HEK293 (cell line): Measurements from ENCODE around the gene CD300E.

Experiments
- CTCF ChIA-PET: fragments of 350-600 bp; formaldehyde crosslinking; extraction: SDS; loops from one replicate; lab custom pipeline; 2021; ENCODE audit warnings: antibody characterized with exemption; lab: Yijun Ruan, JAX
- POLR2A ChIA-PET: fragments of 300-600 bp; formaldehyde crosslinking; extraction: SDS; loops from one replicate; lab custom pipeline; 2020; ENCODE audit warnings: antibody characterized with exemption, inconsistent platforms; lab: Yijun Ruan, JAX
- H3K27ac ChIP-seq: fragments of 200-500 bp; sonication (Bioruptor generic); 2 replicates; pipeline ENCODE4 v1.5.1; 2014; ENCODE audit warnings: low read depth, low read length, control low read depth, inconsistent platforms; ENCODE audit errors: extremely low read depth
- H3K36me3 ChIP-seq, 2 experiments: fragments of 200-500 bp in 1 of 2; sonication (Bioruptor generic) in 1 of 2; 1 replicate in 1 of 2; 2 replicates in 1 of 2; pipeline ENCODE4 v1.5.1; 2014 to 2017; ENCODE audit warnings: inconsistent platforms in 2 of 2, low read length in 2 of 2; ENCODE audit not compliant: control insufficient read depth in 2 of 2, insufficient read depth in 1 of 2
- H3K4me1 ChIP-seq: fragments of 200-500 bp; sonication (Bioruptor generic); 2 replicates; pipeline ENCODE4 v1.5.1; 2014; ENCODE audit warnings: mild to moderate bottlenecking, low read length, inconsistent platforms; ENCODE audit not compliant: control insufficient read depth, insufficient read depth
- H3K4me3 ChIP-seq: 2 replicates; pipeline ENCODE4 v1.5.1; 2011; ENCODE audit warnings: low read depth, mild to moderate bottlenecking, control low read depth, low read length, moderate library complexity
- H3K9me3 ChIP-seq: fragments of 200-500 bp; sonication (Bioruptor generic); 2 replicates; pipeline ENCODE4 v1.5.1; 2014; ENCODE audit warnings: low read depth, low read length, inconsistent platforms; ENCODE audit not compliant: control insufficient read depth, insufficient read depth
- ATF2 ChIP-seq: fragments of 450-650 bp; formaldehyde crosslinking; IDR thresholded peaks from 2 replicates; pipeline ENCODE4 v1.5.1; 2016; ENCODE audit warnings: missing biosample characterization, missing genetic modification characterization, low read depth
- HOXA7 ChIP-seq: sonication (generic); formaldehyde crosslinking; IDR thresholded peaks from 2 replicates; pipeline ENCODE4 v1.8.1; 2022; ENCODE audit warnings: missing genetic modification reagents, borderline replicate concordance
- KLF9 ChIP-seq: fragments of 450-650 bp; formaldehyde crosslinking; IDR thresholded peaks from 2 replicates; pipeline ENCODE4 v1.5.1; 2016; ENCODE audit warnings: missing biosample characterization, missing genetic modification characterization, low read depth
- OSR2 ChIP-seq: fragments of 450-650 bp; formaldehyde crosslinking; IDR thresholded peaks from 2 replicates; pipeline ENCODE4 v1.5.1; 2016; ENCODE audit warnings: missing biosample characterization, missing genetic modification characterization
- PATZ1 ChIP-seq: fragments of 450-650 bp; formaldehyde crosslinking; IDR thresholded peaks from 2 replicates; pipeline ENCODE4 v1.5.1; 2016; ENCODE audit warnings: missing biosample characterization, missing genetic modification characterization
- SCRT2 ChIP-seq: fragments of 450-650 bp; formaldehyde crosslinking; IDR thresholded peaks from 2 replicates; pipeline ENCODE4 v1.5.1; 2016; ENCODE audit warnings: missing biosample characterization, missing genetic modification characterization
- SETDB1 ChIP-seq: IDR thresholded peaks from one replicate; pipeline ENCODE4 v1.6.1; 2017; ENCODE audit warnings: mild to moderate bottlenecking, low read length, moderate library complexity, mixed read lengths; ENCODE audit not compliant: insufficient read length
- SP2 ChIP-seq: fragments of 450-650 bp; formaldehyde crosslinking; IDR thresholded peaks from 2 replicates; pipeline ENCODE4 v1.5.1; 2016; ENCODE audit warnings: missing biosample characterization, missing genetic modification characterization
- ZEB2 ChIP-seq: fragments of 450-650 bp; formaldehyde crosslinking; IDR thresholded peaks from 2 replicates; pipeline ENCODE4 v1.5.1; 2016; ENCODE audit warnings: missing biosample characterization, missing genetic modification characterization
- ZNF114 ChIP-seq: fragments of 450-650 bp; formaldehyde crosslinking; IDR thresholded peaks from 2 replicates; pipeline ENCODE4 v1.5.0; 2017; ENCODE audit warnings: missing biosample characterization, missing genetic modification characterization
- ZNF175 ChIP-seq: fragments of 450-650 bp; formaldehyde crosslinking; IDR thresholded peaks from 2 replicates; pipeline ENCODE4 v1.5.1; 2016; ENCODE audit warnings: missing biosample characterization, missing genetic modification characterization
- ZNF184 ChIP-seq: fragments of 450-650 bp; IDR thresholded peaks from 2 replicates; pipeline ENCODE4 v1.5.1; 2018; ENCODE audit warnings: missing biosample characterization, mild to moderate bottlenecking, missing genetic modification characterization
- ZNF239 ChIP-seq: fragments of 450-650 bp; formaldehyde crosslinking; IDR thresholded peaks from 2 replicates; pipeline ENCODE4 v1.5.1; 2016; ENCODE audit warnings: missing biosample characterization, missing genetic modification characterization
- ZNF311 ChIP-seq: fragments of 450-650 bp; formaldehyde crosslinking; IDR thresholded peaks from 2 replicates; pipeline ENCODE4 v1.5.1; 2017; ENCODE audit warnings: missing biosample characterization, missing genetic modification characterization, borderline replicate concordance
- ZNF37A ChIP-seq: fragments of 450-650 bp; IDR thresholded peaks from 2 replicates; pipeline ENCODE4 v1.5.1; 2018; ENCODE audit warnings: missing biosample characterization, missing genetic modification characterization
- ZNF596 ChIP-seq: fragments of 450-650 bp; IDR thresholded peaks from 2 replicates; pipeline ENCODE4 v1.5.0; 2018; ENCODE audit warnings: missing biosample characterization, mild to moderate bottlenecking, missing genetic modification characterization, moderate library complexity
- ZNF624 ChIP-seq: fragments of 450-650 bp; formaldehyde crosslinking; IDR thresholded peaks from 2 replicates; pipeline ENCODE4 v1.5.1; 2017; ENCODE audit warnings: missing biosample characterization, missing genetic modification characterization
- ZNF660 ChIP-seq: fragments of 450-650 bp; IDR thresholded peaks from 2 replicates; pipeline ENCODE4 v1.5.1; 2018; ENCODE audit warnings: missing biosample characterization, mild to moderate bottlenecking, missing genetic modification characterization
- ZNF830 ChIP-seq: fragments of 450-650 bp; IDR thresholded peaks from 2 replicates; pipeline ENCODE4 v1.5.0; 2018; ENCODE audit warnings: missing biosample characterization, missing genetic modification characterization, low read depth, mild to moderate bottlenecking, moderate library complexity
- TF ChIP-seq, protein P1 (sequence below): fragments of 450-650 bp; formaldehyde crosslinking; IDR thresholded peaks from 2 replicates; pipeline ENCODE4 v1.5.1; 2016; ENCODE audit warnings: missing biosample characterization, missing genetic modification characterization
- TF ChIP-seq, protein P2 (sequence below): fragments of 450-650 bp; formaldehyde crosslinking; IDR thresholded peaks from 2 replicates; pipeline ENCODE4 v1.5.1; 2016; ENCODE audit warnings: missing biosample characterization, missing genetic modification characterization
- TF ChIP-seq, protein P3 (sequence below): fragments of 450-650 bp; formaldehyde crosslinking; IDR thresholded peaks from 2 replicates; pipeline ENCODE4 v1.5.1; 2016; ENCODE audit warnings: missing biosample characterization, missing genetic modification characterization
- TF ChIP-seq, protein P4 (sequence below): fragments of 450-650 bp; formaldehyde crosslinking; IDR thresholded peaks from 2 replicates; pipeline ENCODE4 v1.5.1; 2016; ENCODE audit warnings: missing biosample characterization, missing genetic modification characterization

The CD300E gene

DNA sequence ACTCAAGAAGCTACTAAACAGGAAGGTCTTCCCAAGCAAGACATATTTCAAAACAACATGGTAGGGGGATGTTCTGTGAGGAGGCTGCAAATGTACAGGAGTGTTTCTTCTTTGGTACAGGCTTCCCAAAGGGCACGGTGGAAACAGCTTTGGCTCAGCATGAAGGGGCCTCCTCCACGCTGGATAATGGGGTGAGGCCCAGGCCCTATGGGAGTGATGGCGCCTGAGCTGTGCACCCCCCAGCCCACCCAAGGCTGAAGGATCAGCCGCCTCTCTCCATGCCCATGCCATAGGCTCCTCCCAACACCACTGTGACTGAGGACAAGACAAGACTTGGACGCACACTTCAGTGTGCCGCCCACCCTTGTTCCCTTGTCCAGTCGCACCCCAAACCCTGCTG is 6.8 kb downstream of the CD300E start:
- H3K27ac ChIP-seq: no peak overlapping the region
- ChIA-PET CTCF (interaction anchor here (1.0 kb wide), 1 partner anchor 248 kb away, joined by 4 read pairs; no protein-coding TSS in a partner anchor), POLR2A (interaction anchor here (1.1 kb wide), 1 partner anchor 9 kb away, joined by 3 read pairs; no protein-coding TSS in a partner anchor)
- H3K36me3 ChIP-seq: no peaks in the 10 kb centered on the region
- no peak overlapping the region for H3K4me3 ChIP-seq
- no peaks in the 10 kb centered on the region for H3K4me1 ChIP-seq
- no peaks in the 10 kb centered on the region for H3K9me3 ChIP-seq
- TF ChIP-seq ZNF175 (tag by site-specific recombination) (no peak), SP2 (tag by site-specific recombination) (no peak), ZNF830 (no peak), SETDB1 (no peak), OSR2 (tag by site-specific recombination) (no peak), ZNF37A (tag by site-specific recombination) (no peak), ZNF239 (tag by site-specific recombination) (no peak), ZNF660 (no peak), HOXA7 (CRISPR knock-in tag) (no peak), ZNF311 (no peak), ZEB2 (tag by site-specific recombination) (no peak), KLF9 (tag by site-specific recombination) (no peak), ZNF114 (tag by site-specific recombination) (no peak), ZNF184 (no peak)
- TF ChIP-seq, protein P1, sequence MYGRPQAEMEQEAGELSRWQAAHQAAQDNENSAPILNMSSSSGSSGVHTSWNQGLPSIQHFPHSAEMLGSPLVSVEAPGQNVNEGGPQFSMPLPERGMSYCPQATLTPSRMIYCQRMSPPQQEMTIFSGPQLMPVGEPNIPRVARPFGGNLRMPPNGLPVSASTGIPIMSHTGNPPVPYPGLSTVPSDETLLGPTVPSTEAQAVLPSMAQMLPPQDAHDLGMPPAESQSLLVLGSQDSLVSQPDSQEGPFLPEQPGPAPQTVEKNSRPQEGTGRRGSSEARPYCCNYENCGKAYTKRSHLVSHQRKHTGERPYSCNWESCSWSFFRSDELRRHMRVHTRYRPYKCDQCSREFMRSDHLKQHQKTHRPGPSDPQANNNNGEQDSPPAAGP: no peak
- TF ChIP-seq, protein P2, sequence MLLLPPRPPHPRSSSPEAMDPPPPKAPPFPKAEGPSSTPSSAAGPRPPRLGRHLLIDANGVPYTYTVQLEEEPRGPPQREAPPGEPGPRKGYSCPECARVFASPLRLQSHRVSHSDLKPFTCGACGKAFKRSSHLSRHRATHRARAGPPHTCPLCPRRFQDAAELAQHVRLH (tag by site-specific recombination): no peak
- TF ChIP-seq, protein P3, sequence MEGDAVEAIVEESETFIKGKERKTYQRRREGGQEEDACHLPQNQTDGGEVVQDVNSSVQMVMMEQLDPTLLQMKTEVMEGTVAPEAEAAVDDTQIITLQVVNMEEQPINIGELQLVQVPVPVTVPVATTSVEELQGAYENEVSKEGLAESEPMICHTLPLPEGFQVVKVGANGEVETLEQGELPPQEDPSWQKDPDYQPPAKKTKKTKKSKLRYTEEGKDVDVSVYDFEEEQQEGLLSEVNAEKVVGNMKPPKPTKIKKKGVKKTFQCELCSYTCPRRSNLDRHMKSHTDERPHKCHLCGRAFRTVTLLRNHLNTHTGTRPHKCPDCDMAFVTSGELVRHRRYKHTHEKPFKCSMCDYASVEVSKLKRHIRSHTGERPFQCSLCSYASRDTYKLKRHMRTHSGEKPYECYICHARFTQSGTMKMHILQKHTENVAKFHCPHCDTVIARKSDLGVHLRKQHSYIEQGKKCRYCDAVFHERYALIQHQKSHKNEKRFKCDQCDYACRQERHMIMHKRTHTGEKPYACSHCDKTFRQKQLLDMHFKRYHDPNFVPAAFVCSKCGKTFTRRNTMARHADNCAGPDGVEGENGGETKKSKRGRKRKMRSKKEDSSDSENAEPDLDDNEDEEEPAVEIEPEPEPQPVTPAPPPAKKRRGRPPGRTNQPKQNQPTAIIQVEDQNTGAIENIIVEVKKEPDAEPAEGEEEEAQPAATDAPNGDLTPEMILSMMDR (tag by site-specific recombination): no peak

- Histone ChIP-seq H3K9me3 (no peaks in the 10 kb centered on the region), H3K4me1 (no peaks in the 10 kb centered on the region), H3K27ac (no peak overlapping the region), H3K36me3 (no peaks in the 10 kb centered on the region), H3K4me3 (no peak overlapping the region)
- ChIA-PET POLR2A (no interaction called here), CTCF (interaction anchor here (0.6 to 1.7 kb wide), 4 partner anchors 10 to 211 kb away, joined by 3 to 6 read pairs (median 4); no protein-coding TSS in a partner anchor)
- TF ChIP-seq ATF2: no peak
- no peak for TF ChIP-seq ZNF624 (tag by site-specific recombination)
- TF ChIP-seq ZNF596: peak; percentile 92
Measured at GRCh38 chr17:74612046-74612445, 11.5 kb downstream of the CD300E start.

DNA sequence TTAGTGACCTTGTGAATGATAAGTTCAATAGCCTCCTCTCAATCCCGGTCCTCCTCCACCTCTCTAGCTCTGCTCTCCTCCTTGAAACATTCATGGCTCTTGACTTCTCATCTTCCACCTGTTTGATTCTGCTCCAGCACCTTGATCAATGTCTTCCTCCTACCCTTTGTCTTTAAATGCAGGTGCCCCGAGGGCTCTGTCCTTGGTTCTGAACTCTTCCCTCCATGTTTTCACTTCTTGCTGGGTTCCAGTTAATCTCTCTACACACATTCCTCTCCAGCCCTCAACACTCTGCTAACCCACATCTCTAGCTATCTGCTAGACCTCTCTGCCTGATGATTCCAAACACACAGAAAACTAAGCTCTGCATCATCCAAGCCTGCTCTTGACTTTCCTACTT is 13.4 kb downstream of the CD300E start:
- H3K27ac ChIP-seq: no peak overlapping the region
- TF ChIP-seq SCRT2 (tag by site-specific recombination): peak; percentile 59
- TF ChIP-seq PATZ1 (tag by site-specific recombination): no peak
- TF ChIP-seq, protein P4, sequence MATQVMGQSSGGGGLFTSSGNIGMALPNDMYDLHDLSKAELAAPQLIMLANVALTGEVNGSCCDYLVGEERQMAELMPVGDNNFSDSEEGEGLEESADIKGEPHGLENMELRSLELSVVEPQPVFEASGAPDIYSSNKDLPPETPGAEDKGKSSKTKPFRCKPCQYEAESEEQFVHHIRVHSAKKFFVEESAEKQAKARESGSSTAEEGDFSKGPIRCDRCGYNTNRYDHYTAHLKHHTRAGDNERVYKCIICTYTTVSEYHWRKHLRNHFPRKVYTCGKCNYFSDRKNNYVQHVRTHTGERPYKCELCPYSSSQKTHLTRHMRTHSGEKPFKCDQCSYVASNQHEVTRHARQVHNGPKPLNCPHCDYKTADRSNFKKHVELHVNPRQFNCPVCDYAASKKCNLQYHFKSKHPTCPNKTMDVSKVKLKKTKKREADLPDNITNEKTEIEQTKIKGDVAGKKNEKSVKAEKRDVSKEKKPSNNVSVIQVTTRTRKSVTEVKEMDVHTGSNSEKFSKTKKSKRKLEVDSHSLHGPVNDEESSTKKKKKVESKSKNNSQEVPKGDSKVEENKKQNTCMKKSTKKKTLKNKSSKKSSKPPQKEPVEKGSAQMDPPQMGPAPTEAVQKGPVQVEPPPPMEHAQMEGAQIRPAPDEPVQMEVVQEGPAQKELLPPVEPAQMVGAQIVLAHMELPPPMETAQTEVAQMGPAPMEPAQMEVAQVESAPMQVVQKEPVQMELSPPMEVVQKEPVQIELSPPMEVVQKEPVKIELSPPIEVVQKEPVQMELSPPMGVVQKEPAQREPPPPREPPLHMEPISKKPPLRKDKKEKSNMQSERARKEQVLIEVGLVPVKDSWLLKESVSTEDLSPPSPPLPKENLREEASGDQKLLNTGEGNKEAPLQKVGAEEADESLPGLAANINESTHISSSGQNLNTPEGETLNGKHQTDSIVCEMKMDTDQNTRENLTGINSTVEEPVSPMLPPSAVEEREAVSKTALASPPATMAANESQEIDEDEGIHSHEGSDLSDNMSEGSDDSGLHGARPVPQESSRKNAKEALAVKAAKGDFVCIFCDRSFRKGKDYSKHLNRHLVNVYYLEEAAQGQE (tag by site-specific recombination): peak; percentile 98
- H3K4me1 ChIP-seq: no peaks in the 10 kb centered on the region
- CTCF ChIA-PET: interaction anchor here (0.6 kb wide), 1 partner anchor 84 kb away, joined by 4 read pairs; no protein-coding TSS in a partner anchor
- POLR2A ChIA-PET: no interaction called here
- H3K36me3 ChIP-seq: no peaks in the 10 kb centered on the region
- no peak overlapping the region for H3K4me3 ChIP-seq
- no peaks in the 10 kb centered on the region for H3K9me3 ChIP-seq
